ENCODE data around the gene LIMD2. TPM values are rescaled to one million over a fixed set of nuclear protein-coding genes. Genes with fewer than 3 reads are reported as not detected.

The LIMD2 gene
- total RNA-seq, 2 donors from 2014 or later: 3.6 to 5.6 TPM

DNA sequence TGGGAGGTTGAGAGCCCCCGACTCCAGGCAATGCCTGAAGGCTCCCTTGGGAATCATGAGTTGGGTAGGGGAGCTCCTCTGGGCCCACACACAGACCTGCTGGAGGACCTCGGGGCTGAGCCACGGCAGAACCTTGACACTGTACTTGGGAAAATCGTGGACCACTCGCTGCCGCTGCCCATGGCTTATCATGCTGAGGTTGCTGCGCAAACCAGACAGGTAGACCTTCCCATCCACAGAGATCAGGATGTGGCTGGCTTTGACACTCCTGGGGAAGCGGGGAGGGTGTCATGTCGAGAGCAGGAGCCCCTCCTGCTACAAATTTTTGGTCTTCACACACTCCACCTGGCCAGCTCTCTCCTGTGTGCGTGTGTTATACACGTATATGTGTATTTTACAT lies 7.2 kb upstream of the LIMD2 start:
- H3K36me3 ChIP-seq: no peaks in the 10 kb centered on the region
- no peak overlapping the region for H3K27ac ChIP-seq
- intact Hi-C loops (cut with DNase I): loop anchor here (10.0 kb wide), 1 partner anchor 282 kb away; no protein-coding TSS in a partner anchor
- no peak for DNase-seq
- no peaks in the 10 kb centered on the region for H3K27me3 ChIP-seq
- H3K4me3 ChIP-seq: no peak overlapping the region
- TF ChIP-seq, protein P1, sequence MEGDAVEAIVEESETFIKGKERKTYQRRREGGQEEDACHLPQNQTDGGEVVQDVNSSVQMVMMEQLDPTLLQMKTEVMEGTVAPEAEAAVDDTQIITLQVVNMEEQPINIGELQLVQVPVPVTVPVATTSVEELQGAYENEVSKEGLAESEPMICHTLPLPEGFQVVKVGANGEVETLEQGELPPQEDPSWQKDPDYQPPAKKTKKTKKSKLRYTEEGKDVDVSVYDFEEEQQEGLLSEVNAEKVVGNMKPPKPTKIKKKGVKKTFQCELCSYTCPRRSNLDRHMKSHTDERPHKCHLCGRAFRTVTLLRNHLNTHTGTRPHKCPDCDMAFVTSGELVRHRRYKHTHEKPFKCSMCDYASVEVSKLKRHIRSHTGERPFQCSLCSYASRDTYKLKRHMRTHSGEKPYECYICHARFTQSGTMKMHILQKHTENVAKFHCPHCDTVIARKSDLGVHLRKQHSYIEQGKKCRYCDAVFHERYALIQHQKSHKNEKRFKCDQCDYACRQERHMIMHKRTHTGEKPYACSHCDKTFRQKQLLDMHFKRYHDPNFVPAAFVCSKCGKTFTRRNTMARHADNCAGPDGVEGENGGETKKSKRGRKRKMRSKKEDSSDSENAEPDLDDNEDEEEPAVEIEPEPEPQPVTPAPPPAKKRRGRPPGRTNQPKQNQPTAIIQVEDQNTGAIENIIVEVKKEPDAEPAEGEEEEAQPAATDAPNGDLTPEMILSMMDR (IDR thresholded peaks at IDR 0.05): no peak
- H3K4me1 ChIP-seq: no peaks in the 10 kb centered on the region
- no peaks in the 10 kb centered on the region for H3K9me3 ChIP-seq
- H3K9ac ChIP-seq (ENCODE audit: low read depth in 2 of 2, low read length in 2 of 2): no peak overlapping the region

DNA sequence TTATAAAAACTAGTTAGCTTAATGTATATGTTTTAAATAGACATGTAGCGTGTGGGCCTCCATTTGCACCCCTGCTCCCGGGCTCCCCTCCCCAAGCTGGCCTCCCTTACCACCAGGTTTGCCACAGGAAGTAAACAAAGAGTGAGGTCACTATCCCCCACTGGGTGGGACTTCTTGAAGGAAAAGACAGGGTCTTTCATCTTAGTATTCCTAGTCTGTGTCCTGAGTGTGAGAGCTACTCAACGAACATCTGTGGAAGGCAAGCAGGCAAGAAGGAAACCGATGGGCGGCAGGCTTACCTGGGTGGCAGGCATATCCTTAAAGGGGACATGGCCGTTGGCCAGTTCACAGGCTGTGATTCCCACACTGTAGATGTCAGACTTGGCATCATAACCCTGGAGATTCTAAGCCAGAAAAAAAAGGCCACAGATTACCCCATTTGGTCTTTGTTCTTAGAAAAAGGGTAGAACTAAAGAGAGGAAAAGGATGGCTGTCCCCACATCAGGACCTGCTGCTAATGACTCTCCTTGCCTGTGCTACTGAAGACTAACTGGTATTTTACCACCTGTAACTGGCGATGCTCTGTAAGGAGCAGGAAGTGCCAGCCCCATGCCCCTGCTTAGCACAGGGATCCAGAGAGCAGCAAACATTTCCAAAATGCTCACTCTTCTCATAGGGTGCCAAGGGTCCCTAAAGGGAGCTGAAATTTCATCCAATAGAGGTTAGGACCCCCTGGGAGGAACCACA lies 6.6 kb upstream of the LIMD2 start:
- intact Hi-C loops (cut with DNase I): loop anchor here (10.0 kb wide), 1 partner anchor 282 kb away; no protein-coding TSS in a partner anchor
- Histone ChIP-seq H3K9me3 (no peaks in the 10 kb centered on the region), H3K9ac (ENCODE audit: low read depth in 2 of 2, low read length in 2 of 2) (no peak overlapping the region), H3K36me3 (no peaks in the 10 kb centered on the region), H3K4me1 (no peaks in the 10 kb centered on the region), H3K27ac (no peak overlapping the region), H3K4me3 (no peak overlapping the region), H3K27me3 (no peaks in the 10 kb centered on the region)
- no peak for DNase-seq
- TF ChIP-seq, protein P1 (IDR thresholded peaks at IDR 0.05): no peak

DNA sequence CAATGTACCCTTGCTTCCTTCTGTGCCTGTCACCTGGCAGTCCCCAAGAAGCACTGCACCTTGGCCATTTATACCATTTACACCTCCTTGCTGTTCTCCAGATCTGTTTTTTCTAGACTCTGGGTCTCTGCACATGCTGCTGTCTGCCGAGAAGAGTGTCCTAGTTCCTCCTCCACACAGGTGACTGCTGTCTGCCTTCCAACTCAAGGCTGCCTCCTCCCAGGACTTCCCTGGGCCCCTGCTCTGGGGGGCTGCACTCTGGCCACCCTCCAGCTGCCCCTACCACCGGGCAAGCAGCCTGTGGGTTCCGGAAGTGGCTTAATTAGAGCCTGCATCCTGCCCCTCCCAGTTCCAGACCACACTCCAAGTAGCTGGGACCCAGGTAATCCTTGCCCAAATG lies 5.7 kb upstream of the LIMD2 start:
- Histone ChIP-seq H3K4me1 (no peaks in the 10 kb centered on the region), H3K27me3 (no peaks in the 10 kb centered on the region), H3K36me3 (no peaks in the 10 kb centered on the region), H3K4me3 (no peak overlapping the region), H3K27ac (no peak overlapping the region), H3K9me3 (no peaks in the 10 kb centered on the region), H3K9ac (ENCODE audit: low read depth in 2 of 2, low read length in 2 of 2) (no peak overlapping the region)
- intact Hi-C loops (cut with DNase I): loop anchor here (10.0 kb wide), 1 partner anchor 281 kb away; no protein-coding TSS in a partner anchor
- no peak for DNase-seq
- TF ChIP-seq, protein P1 (IDR thresholded peaks at IDR 0.05): no peak

DNA sequence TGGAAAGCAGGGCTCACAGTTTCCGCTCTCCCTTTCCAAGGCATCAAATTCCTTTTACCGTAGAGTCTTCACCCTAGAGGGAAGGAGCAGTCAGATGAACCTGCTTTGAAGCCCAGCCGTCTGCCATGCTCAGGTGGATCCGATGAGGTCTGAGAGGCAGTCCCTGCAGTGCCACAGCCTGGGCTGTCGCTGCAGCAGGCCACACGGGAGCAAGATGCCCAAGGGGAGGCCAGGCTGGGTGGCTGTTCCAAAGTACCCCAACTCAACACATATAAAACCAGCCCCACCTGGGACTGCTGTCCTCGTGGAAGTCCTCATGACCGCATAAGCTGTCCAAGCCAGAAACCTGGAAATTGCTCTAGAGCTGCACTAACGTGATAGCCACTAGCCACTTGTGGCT lies 4.9 kb upstream of the LIMD2 start:
- intact Hi-C loops (cut with DNase I): loop anchor here (10.0 kb wide), 1 partner anchor 280 kb away; no protein-coding TSS in a partner anchor

DNA sequence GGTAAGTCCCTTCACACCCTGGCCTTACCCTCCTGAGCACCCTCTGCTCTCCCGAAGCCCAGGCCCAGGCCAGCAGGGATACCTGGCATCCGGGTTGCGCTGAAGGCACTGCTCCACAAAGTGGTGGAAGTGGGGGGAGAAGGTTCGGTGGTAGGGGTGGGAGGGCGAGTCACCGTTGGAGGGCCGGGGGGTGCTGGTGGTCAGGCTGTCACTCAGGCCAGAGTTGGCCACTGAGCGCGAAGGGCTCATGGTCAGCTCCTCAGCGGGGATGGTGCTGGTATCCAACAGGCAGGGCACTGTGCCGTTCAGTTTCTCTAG lies 4.3 kb upstream of the LIMD2 start:
- TF ChIP-seq, protein P1 (IDR thresholded peaks at IDR 0.05): no peak
- H3K36me3 ChIP-seq: no peaks in the 10 kb centered on the region
- no peak for DNase-seq
- no peak overlapping the region for H3K9ac ChIP-seq (ENCODE audit: low read depth in 2 of 2, low read length in 2 of 2)
- intact Hi-C loops (cut with DNase I): loop anchor here (10.0 kb wide), 1 partner anchor 279 kb away; no protein-coding TSS in a partner anchor
- peaks cover under 1% of the 10 kb centered on the region for H3K27me3 ChIP-seq
- no peak overlapping the region for H3K4me3 ChIP-seq
- no peak overlapping the region for H3K27ac ChIP-seq
- H3K4me1 ChIP-seq: no peaks in the 10 kb centered on the region
- no peaks in the 10 kb centered on the region for H3K9me3 ChIP-seq

More for the DNA sequence above, 4.9 kb upstream of the LIMD2 start:
- DNase-seq: no peak
- H3K36me3 ChIP-seq: no peaks in the 10 kb centered on the region
- no peak overlapping the region for H3K27ac ChIP-seq
- no peaks in the 10 kb centered on the region for H3K9me3 ChIP-seq
- H3K4me3 ChIP-seq: no peak overlapping the region
- H3K27me3 ChIP-seq: no peaks in the 10 kb centered on the region
- H3K9ac ChIP-seq (ENCODE audit: low read depth in 2 of 2, low read length in 2 of 2): no peak overlapping the region
- TF ChIP-seq, protein P1 (IDR thresholded peaks at IDR 0.05): no peak
- no peaks in the 10 kb centered on the region for H3K4me1 ChIP-seq

All from colonic mucosa (tissue), 4 donors.